A549 (cell line): ENCODE measurements around the gene MLX. TPM values are rescaled to one million over a fixed set of nuclear protein-coding genes. Genes with fewer than 3 reads are reported as not detected.
"Not testable (repeated sequence)": the region's sequence is repeated elsewhere in the genome, so short reads cannot be mapped to it uniquely, and the experiment has no call there.

ENCODE experiments used
- ATAC-seq, 2 experiments: fragments of 200-7000 bp in 1 of 2; fragments of >200 bp in 1 of 2; cut with Nextera tagmentation in 1 of 2; cut with Tn5 transposase in 1 of 2; 3 replicates each; pipeline versions ENCODE4 v1.8.0 to v1.9.1; 2018 to 2020; ENCODE audit warnings: mild to moderate bottlenecking in 1 of 2, moderate library complexity in 1 of 2
- CTCF ChIA-PET: fragments of 300-600 bp; sonication (Branson Sonifier 250); formaldehyde crosslinking; extraction: SDS; loops from one replicate; lab custom pipeline; 2021; ENCODE audit warnings: antibody characterized with exemption, inconsistent platforms; lab: Yijun Ruan, JAX
- POLR2A ChIA-PET: fragments of 350-600 bp; formaldehyde crosslinking; extraction: SDS; loops from one replicate; lab custom pipeline; 2021; ENCODE audit warnings: antibody characterized with exemption, inconsistent platforms; lab: Yijun Ruan, JAX
- DNase-seq, 2 experiments: peaks; one replicate each; pipeline versions ENCODE4 v3.0.0 to v3.0.0-alpha.2; 2011 to 2016; ENCODE audit warnings: low read depth in 1 of 2, low spot score in 1 of 2
- FAIRE-seq: peaks from 2 replicates; lab custom pipeline; 2011; peaks lifted over from hg19 to GRCh38; lab: Jason Lieb, UNC
- H3K27ac ChIP-seq, 2 experiments: fragments of >200 bp; sonication (Bioruptor Twin); formaldehyde crosslinking; 3 replicates each; pipeline ENCODE4 v1.5.1; 2016 to 2017
- H3K4me1 ChIP-seq: fragments of >200 bp; sonication (Bioruptor Twin); formaldehyde crosslinking; 3 replicates; pipeline ENCODE4 v1.6.1; 2016
- H3K4me2 ChIP-seq: fragments of >200 bp; sonication (Bioruptor Twin); formaldehyde crosslinking; 3 replicates; pipeline ENCODE4 v1.6.1; 2016
- H3K4me3 ChIP-seq: fragments of >200 bp; sonication (Bioruptor Twin); formaldehyde crosslinking; 3 replicates; pipeline ENCODE4 v1.5.1; 2016
- H3K9me3 ChIP-seq: fragments of >200 bp; sonication (Bioruptor Twin); formaldehyde crosslinking; 3 replicates; pipeline ENCODE4 v1.6.1; 2016
- ATOH8 ChIP-seq: fragments of 250-450 bp; sonication (Bioruptor Pico); IDR thresholded peaks from 2 replicates; pipeline ENCODE4 v1.5.0; 2020; ENCODE audit warnings: low read depth, mild to moderate bottlenecking, moderate library complexity
- BHLHE40 ChIP-seq: IDR thresholded peaks from 2 replicates; pipeline ENCODE4 v1.6.1; 2012; ENCODE audit warnings: low read depth, low read length, inconsistent platforms
- CBX8 ChIP-seq: fragments of 200-600 bp; sonication (generic); IDR thresholded peaks from 2 replicates; pipeline ENCODE4 v1.6.1; 2016
- CHD2 ChIP-seq: fragments of 150-350 bp; IDR thresholded peaks from 2 replicates; pipeline ENCODE4 v1.6.1; 2014; ENCODE audit warnings: low read length; ENCODE audit not compliant: partially characterized antibody
- CHD4 ChIP-seq: fragments of 200-600 bp; sonication (generic); IDR thresholded peaks from 2 replicates; pipeline ENCODE4 v1.6.1; 2016; ENCODE audit warnings: antibody characterized with exemption, mild to moderate bottlenecking, borderline replicate concordance
- EHMT2 ChIP-seq: fragments of 200-600 bp; sonication (generic); IDR thresholded peaks from 2 replicates; pipeline ENCODE4 v1.6.1; 2016; ENCODE audit warnings: antibody characterized with exemption, low read depth, mild to moderate bottlenecking, moderate library complexity
- FOSB ChIP-seq: fragments of 250-450 bp; sonication (Bioruptor Pico); IDR thresholded peaks from 2 replicates; pipeline ENCODE4 v1.5.0; 2020; ENCODE audit warnings: mild to moderate bottlenecking, moderate library complexity
- FOSL2 ChIP-seq, 2 experiments: fragments of 450-650 bp in 1 of 2; fragments of >200 bp in 1 of 2; sonication (Bioruptor Twin) in 1 of 2; formaldehyde crosslinking; IDR thresholded peaks; 2 replicates each; pipeline versions ENCODE4 v1.5.0 to v1.6.1; 2016 to 2020; ENCODE audit warnings: mild to moderate bottlenecking in 1 of 2, moderate library complexity in 1 of 2
- FOXS1 ChIP-seq: fragments of 250-450 bp; sonication (Bioruptor Pico); IDR thresholded peaks from 2 replicates; pipeline ENCODE4 v1.5.0; 2020; ENCODE audit warnings: mild to moderate bottlenecking, moderate library complexity
- GATA3 ChIP-seq: IDR thresholded peaks from 2 replicates; pipeline ENCODE4 v1.6.1; 2012; ENCODE audit warnings: borderline replicate concordance
- HES2 ChIP-seq: fragments of >200 bp; sonication (Bioruptor Twin); formaldehyde crosslinking; IDR thresholded peaks from 2 replicates; pipeline ENCODE4 v1.6.1; 2016
- HEYL ChIP-seq: fragments of 250-450 bp; sonication (Bioruptor Pico); IDR thresholded peaks from 2 replicates; pipeline ENCODE4 v1.8.0; 2021; ENCODE audit warnings: mild to moderate bottlenecking, moderate library complexity
- HOXB5 ChIP-seq: fragments of 250-450 bp; sonication (Bioruptor Pico); IDR thresholded peaks from 2 replicates; pipeline ENCODE4 v1.5.0; 2020; ENCODE audit warnings: mild to moderate bottlenecking, moderate library complexity
- JUN ChIP-seq, 2 experiments: fragments of >200 bp; sonication (Bioruptor Twin); formaldehyde crosslinking; IDR thresholded peaks; 2 replicates in 1 of 2; 3 replicates in 1 of 2; pipeline ENCODE4 v1.6.1; 2016 to 2017
- JUNB ChIP-seq: fragments of >200 bp; sonication (Bioruptor Twin); formaldehyde crosslinking; IDR thresholded peaks from 2 replicates; pipeline ENCODE4 v1.6.1; 2016
- MAZ ChIP-seq: fragments of 150-350 bp; IDR thresholded peaks from 2 replicates; pipeline ENCODE4 v1.6.1; 2014; ENCODE audit warnings: antibody characterized with exemption, low read depth, low read length, borderline replicate concordance
- MYC ChIP-seq: IDR thresholded peaks from 2 replicates; pipeline ENCODE4 v1.6.1; 2012; ENCODE audit warnings: mild to moderate bottlenecking, inconsistent platforms, low read length, improper control_type of control experiment, borderline replicate concordance
- NFE2L2 ChIP-seq: fragments of 150-350 bp; conservative IDR thresholded peaks from 2 replicates; pipeline ENCODE4 v1.6.1; 2014; ENCODE audit warnings: low read length
- NR3C1 ChIP-seq: fragments of >200 bp; sonication (Bioruptor Twin); formaldehyde crosslinking; IDR thresholded peaks from 3 replicates; pipeline ENCODE4 v1.6.1; 2017
- PHF8 ChIP-seq: fragments of 200-600 bp; sonication (generic); IDR thresholded peaks from 2 replicates; pipeline ENCODE4 v1.6.1; 2016; ENCODE audit warnings: low read depth, mild to moderate bottlenecking, antibody characterized with exemption, moderate library complexity, borderline replicate concordance
- RNF2 ChIP-seq: fragments of 200-600 bp; sonication (generic); IDR thresholded peaks from 2 replicates; pipeline ENCODE4 v1.6.1; 2016; ENCODE audit warnings: low read depth, mild to moderate bottlenecking, antibody characterized with exemption, moderate library complexity, borderline replicate concordance
- SMC3 ChIP-seq: fragments of >200 bp; sonication (Bioruptor Twin); formaldehyde crosslinking; IDR thresholded peaks from 3 replicates; pipeline ENCODE4 v1.6.1; 2018; ENCODE audit warnings: inconsistent platforms
- SREBF2 ChIP-seq: fragments of 450-650 bp; IDR thresholded peaks from 2 replicates; pipeline ENCODE4 v1.6.1; 2014; ENCODE audit warnings: mild to moderate bottlenecking, moderate library complexity
- ZC3H11A ChIP-seq: fragments of 450-650 bp; IDR thresholded peaks from 2 replicates; pipeline ENCODE4 v1.6.1; 2014; ENCODE audit warnings: antibody characterized with exemption, mild to moderate bottlenecking
- ZNF302 ChIP-seq: fragments of 250-450 bp; sonication (Bioruptor Pico); IDR thresholded peaks from 2 replicates; pipeline ENCODE4 v1.9.0; 2021; ENCODE audit warnings: inconsistent platforms, mild to moderate bottlenecking, moderate library complexity
- ZSCAN20 ChIP-seq: fragments of 250-450 bp; sonication (Bioruptor Pico); IDR thresholded peaks from 2 replicates; pipeline ENCODE4 v1.8.0; 2022; ENCODE audit warnings: mild to moderate bottlenecking, moderate library complexity
- WGBS: methylation state at CpG from one replicate; pipeline ENCODE4 v1.1.6; 2017; ENCODE audit errors: missing lambda C conversion rate; 5-methylcytosine and 5-hydroxymethylcytosine counted together
- polyA plus RNA-seq, 4 experiments: library from polyadenylated mRNA; depleted of rRNA in 3 of 4; stranded (reverse); fragments of >200 nt; fragmentation: RNase III in 1 of 4; extraction: RNeasy Plus Mini Kit Qiagen cat#74134 plus additional on column Dnase treatment in 1 of 4; gene quantifications; 2 replicates in 3 of 4; 3 replicates in 1 of 4; pipeline ENCODE4 v1.2.3, GENCODE V29; 2011 to 2017
- TF ChIP-seq, protein P1 (sequence below): IDR thresholded peaks from 2 replicates; pipeline ENCODE4 v1.6.1; 2012
- TF ChIP-seq, protein P2 (sequence below): IDR thresholded peaks from 2 replicates; pipeline ENCODE4 v1.6.1; 2012

MLX gene
- polyA plus RNA-seq, 2 of the 4 experiments (the other 2 are of a cell fraction): 46.3 to 48.0 TPM

GRCh38 chr17:42609814-42610801 lies 43.2 kb downstream of the MLX start:
- 32% methylated on average over 31 of the region's 42 CpGs for WGBS
- ChIA-PET CTCF (interaction anchor here (0.6 to 7.8 kb wide), 13 partner anchors 8 to 154 kb away, joined by 3 to 65 read pairs (median 5); partner anchors contain the start of genes PLEKHH3 and PSMC3IP), POLR2A (interaction anchor here (0.6 to 3.0 kb wide), 17 partner anchors 8 to 214 kb away, joined by 3 to 43 read pairs (median 5); partner anchors contain the start of genes BECN1, CCR10, CNTD1 and COA3)
- Histone ChIP-seq H3K27ac (peak overlapping the region; percentile 91 to 92), H3K4me2 (peak overlapping the region; percentile 78), H3K4me1 (peaks cover 22% of the 10 kb centered on the region), H3K4me3 (peak overlapping the region; percentile 90)
- H3K9me3 ChIP-seq, DNase-seq: not testable (repeated sequence)
- FAIRE-seq (peak; percentile 72), ATAC-seq (peak; percentile 60 to 63)
- TF ChIP-seq PHF8: 0 out of 2 replicates have a peak, but pooled peaks have one; percentile 22
- TF ChIP-seq JUN (IDR thresholded peaks at IDR 0.05): 0 out of 5 replicates have a peak, but pooled peaks of 1 of the 2 experiments have one; percentile 0

- WGBS: 94% methylated on average over 4 of the region's 4 CpGs
- H3K4me2 ChIP-seq: no peak overlapping the region
Measured at GRCh38 chr17:42612013-42612412, 45.1 kb downstream of the MLX start.

DNA sequence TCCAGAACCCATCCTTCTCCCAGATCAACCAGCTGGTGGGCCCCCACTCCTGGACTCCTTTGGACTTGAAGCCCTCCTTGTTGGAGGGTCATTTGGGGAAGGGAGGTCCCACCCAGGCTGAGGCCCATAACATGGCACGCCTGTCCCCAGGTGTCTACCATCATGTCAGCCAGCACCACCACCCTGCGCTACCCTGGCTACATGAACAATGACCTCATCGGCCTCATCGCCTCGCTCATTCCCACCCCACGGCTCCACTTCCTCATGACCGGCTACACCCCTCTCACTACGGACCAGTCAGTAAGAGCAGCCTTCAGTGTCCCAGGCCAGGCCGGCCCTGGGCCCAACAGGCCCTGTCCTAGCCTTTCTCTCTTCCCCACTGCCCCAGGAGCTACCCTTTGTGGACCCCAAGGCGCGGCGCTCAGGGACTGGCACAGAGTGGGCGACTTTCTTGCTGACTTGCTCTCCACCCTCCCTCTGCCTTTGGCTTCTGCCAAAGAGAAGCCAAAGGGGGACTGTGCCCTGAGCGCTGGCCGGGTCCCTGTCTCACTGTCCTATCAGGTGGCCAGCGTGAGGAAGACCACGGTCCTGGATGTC lies 46.9 kb downstream of the MLX start:
- no peak overlapping the region for H3K4me3 ChIP-seq

More at GRCh38 chr17:42612013-42612412, 45.1 kb downstream of the MLX start:
- Histone ChIP-seq H3K4me1 (peaks cover 18% of the 10 kb centered on the region), H3K27ac (no peak overlapping the region), H3K4me3 (no peak overlapping the region), H3K9me3 (no peaks in the 10 kb centered on the region)
- ATAC-seq (no peak), FAIRE-seq (no peak), DNase-seq (no peak)
- CTCF ChIA-PET: interaction anchor here (0.6 to 6.5 kb wide), 7 partner anchors 12 to 68 kb away, joined by 3 to 43 read pairs (median 5); partner anchors contain the start of genes PLEKHH3 and PSMC3IP
- TF ChIP-seq NFE2L2 (no peak), HES2 (no peak), SMC3 (no peak), CHD2 (no peak), SREBF2 (no peak), GATA3 (no peak), NR3C1 (no peak), HEYL (CRISPR knock-in tag) (no peak), ZNF302 (CRISPR knock-in tag) (no peak), ZC3H11A (no peak), ATOH8 (CRISPR knock-in tag) (no peak), FOXS1 (CRISPR knock-in tag) (no peak), RNF2 (no peak), BHLHE40 (no peak), MYC (no peak), HOXB5 (CRISPR knock-in tag) (no peak), CBX8 (no peak), FOSL2 (IDR thresholded peaks at IDR 0.05) (no peak), FOSL2 (CRISPR knock-in tag; IDR thresholded peaks at IDR 0.05) (no peak), EHMT2 (no peak)
- TF ChIP-seq, protein P1, sequence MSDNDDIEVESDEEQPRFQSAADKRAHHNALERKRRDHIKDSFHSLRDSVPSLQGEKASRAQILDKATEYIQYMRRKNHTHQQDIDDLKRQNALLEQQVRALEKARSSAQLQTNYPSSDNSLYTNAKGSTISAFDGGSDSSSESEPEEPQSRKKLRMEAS: no peak
- POLR2A ChIA-PET: no interaction called here

More for the DNA sequence above, 46.9 kb downstream of the MLX start:
- ATAC-seq (no peak), DNase-seq (no peak), FAIRE-seq (no peak)
- WGBS: 93% methylated on average over 17 of the region's 17 CpGs
- POLR2A ChIA-PET: no interaction called here
- CTCF ChIA-PET: interaction anchor here (0.5 to 7.7 kb wide), 6 partner anchors 10 to 311 kb away, joined by 3 to 75 read pairs (median 5); partner anchors contain the start of genes CCR10 and PLEKHH3
- Histone ChIP-seq H3K4me1 (peaks cover 16% of the 10 kb centered on the region), H3K27ac (no peak overlapping the region), H3K4me2 (no peak overlapping the region), H3K9me3 (no peaks in the 10 kb centered on the region)
- TF ChIP-seq HEYL (CRISPR knock-in tag) (no peak), SREBF2 (no peak), JUNB (no peak), ZNF302 (CRISPR knock-in tag) (no peak), SMC3 (no peak), FOSB (CRISPR knock-in tag) (no peak), CHD4 (no peak), MAZ (no peak), BHLHE40 (no peak), ZSCAN20 (CRISPR knock-in tag) (no peak), CBX8 (no peak)
- TF ChIP-seq, protein P2, sequence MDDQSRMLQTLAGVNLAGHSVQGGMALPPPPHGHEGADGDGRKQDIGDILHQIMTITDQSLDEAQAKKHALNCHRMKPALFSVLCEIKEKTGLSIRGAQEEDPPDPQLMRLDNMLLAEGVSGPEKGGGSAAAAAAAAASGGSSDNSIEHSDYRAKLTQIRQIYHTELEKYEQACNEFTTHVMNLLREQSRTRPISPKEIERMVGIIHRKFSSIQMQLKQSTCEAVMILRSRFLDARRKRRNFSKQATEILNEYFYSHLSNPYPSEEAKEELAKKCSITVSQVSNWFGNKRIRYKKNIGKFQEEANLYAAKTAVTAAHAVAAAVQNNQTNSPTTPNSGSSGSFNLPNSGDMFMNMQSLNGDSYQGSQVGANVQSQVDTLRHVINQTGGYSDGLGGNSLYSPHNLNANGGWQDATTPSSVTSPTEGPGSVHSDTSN: no peak
